NCI-H345 treated with DMSO at 0.1 percent for 48 hours (cell line): ENCODE data around the gene CTNS.
A peak's percentile ranks its signal among the peaks of the same experiment; 100 is the strongest.

Experiments used
- DNase-seq: peaks from one replicate; lab custom pipeline; 2025; ENCODE audit not compliant: unreplicated experiment; lab: John Stamatoyannopoulos, UW

Gene CTNS

GRCh38 chr17:3657874-3658783 is 21.6 kb downstream of the CTNS start:
- DNase-seq, result no peak

GRCh38 chr17:3658784-3659449 is 22.4 kb downstream of the CTNS start:
- DNase-seq, result no peak

- no peak for DNase-seq
These were observed 23.1 kb downstream of the CTNS start for GRCh38 chr17:3659541-3660111.

- DNase-seq, result no peak
These were observed 23.8 kb downstream of the CTNS start for GRCh38 chr17:3660311-3660891.

GRCh38 chr17:3663102-3664011 is 26.8 kb downstream of the CTNS start:
- DNase-seq, result no peak

GRCh38 chr17:3665834-3666233 is 29.3 kb downstream of the CTNS start:
- no peak for DNase-seq

GRCh38 chr17:3666516-3666915 is 30.0 kb downstream of the CTNS start:
- DNase-seq, result no peak

GRCh38 chr17:3667366-3668278 is 31.1 kb downstream of the CTNS start:
- DNase-seq, result no peak

GRCh38 chr17:3668279-3669084 is 31.9 kb downstream of the CTNS start, which contains the start of the genes EMC6 and TAX1BP3:
Gene EMC6, plus strand, starts transcription at chr17:3668812. Its CDS starts 335 bp downstream, at chr17:3669147.
Gene TAX1BP3, minus strand, starts transcription at chr17:3668578. Its CDS starts 52 bp downstream, at chr17:3668526.
- DNase-seq, result peak; percentile 84

- DNase-seq, result no peak
These were observed 32.5 kb downstream of the CTNS start for GRCh38 chr17:3669085-3669347.

GRCh38 chr17:3669548-3669947 is 33.0 kb downstream of the CTNS start:
- DNase-seq, result no peak

- DNase-seq, result no peak
These were observed 36.0 kb downstream of the CTNS start for GRCh38 chr17:3672571-3672970.

GRCh38 chr17:3675886-3676285 is 39.3 kb downstream of the CTNS start:
- no peak for DNase-seq

GRCh38 chr17:3678095-3678820 is 41.7 kb downstream of the CTNS start:
- no peak for DNase-seq

- no peak for DNase-seq
These were observed 42.4 kb downstream of the CTNS start for GRCh38 chr17:3678821-3679530.

GRCh38 chr17:3679531-3680126 is 43.1 kb downstream of the CTNS start:
- DNase-seq, result no peak

- no peak for DNase-seq
These were observed 44.5 kb downstream of the CTNS start for GRCh38 chr17:3681057-3681456.
